ENCODE data around the gene CARD19.

The CARD19 gene

DNA sequence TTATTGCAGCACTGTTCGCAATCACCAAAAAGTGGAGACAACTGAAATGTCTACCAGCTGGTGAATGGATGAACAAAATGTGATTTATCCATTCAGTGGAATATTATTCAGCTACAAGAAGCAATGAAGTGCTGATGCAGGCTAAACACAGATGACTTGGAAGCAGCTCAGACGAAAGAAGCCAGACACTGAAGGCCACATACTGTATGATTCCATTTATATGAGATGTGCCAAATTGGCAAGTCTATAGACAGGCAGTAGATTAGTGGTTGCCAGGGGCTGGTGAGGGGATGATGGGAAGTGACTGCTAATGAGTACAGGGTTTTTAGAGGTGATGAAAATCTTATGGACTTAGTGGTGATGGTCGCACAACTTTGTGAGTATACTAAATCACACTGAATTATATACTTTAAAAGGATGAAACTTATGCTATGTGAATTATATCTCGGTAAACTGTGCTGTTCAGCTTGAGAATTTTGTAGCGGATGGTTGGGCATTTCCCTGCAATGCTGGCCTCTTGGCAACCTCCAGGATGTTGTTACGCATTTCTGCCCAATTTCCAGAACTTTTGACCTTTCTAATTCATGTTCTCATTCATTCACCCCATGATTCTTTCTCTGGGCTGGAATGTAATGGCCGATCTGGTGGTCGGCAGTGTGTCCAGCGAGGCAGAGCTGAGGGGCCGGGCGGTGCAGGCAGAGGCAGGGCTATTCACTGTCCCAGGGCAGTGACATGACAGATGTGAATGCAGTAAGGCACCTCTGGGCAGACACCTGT is 66.0 kb downstream of the CARD19 start:
- peaks cover 1% of the 10 kb centered on the region for H3K27me3 Mint-ChIP-seq
- no peaks in the 10 kb centered on the region for H3K9me3 Mint-ChIP-seq
- H3K36me3 Mint-ChIP-seq, result no peaks in the 10 kb centered on the region
- H3K4me1 Mint-ChIP-seq, result peaks cover 3% of the 10 kb centered on the region
- ATAC-seq (ENCODE audit: low read depth) (no peak), DNase-seq (ENCODE audit: low spot score in 2 of 2) (no peak)
- H3K27ac Mint-ChIP-seq, result no peak overlapping the region
- H3K4me3 Mint-ChIP-seq, result no peak overlapping the region

Data from memory B cell (primary cell).